ENCODE results near the gene CRHR2.
A peak's percentile ranks its signal among the peaks of the same experiment; 100 is the strongest.

CRHR2 gene

GRCh38 chr7:30683306-30683705 lies 1.1 kb upstream of the CRHR2 start:
- Histone ChIP-seq H3K9me3 (ENCODE audit: control insufficient read depth, insufficient read depth, low read length) (no peaks in the 10 kb centered on the region), H3K27ac (ENCODE audit: low read length) (no peak overlapping the region), H3K36me3 (ENCODE audit: control insufficient read depth, insufficient read depth, low read length) (no peaks in the 10 kb centered on the region; the same call in 1 of the 2 replicates), H3K4me3 (ENCODE audit: low read length) (no peak overlapping the region), H3K4me1 (ENCODE audit: control insufficient read depth, insufficient read depth, low read length) (peaks cover 5% of the 10 kb centered on the region), H3K27me3 (ENCODE audit: control insufficient read depth, insufficient read depth, low read length) (peaks cover 20% of the 10 kb centered on the region)
- WGBS (ENCODE audit: insufficient coverage, insufficient read length): no CpG with 5 or more reads among the region's 5 CpGs
- DNase-seq (ENCODE audit: low read depth, low spot score): no peak

GRCh38 chr7:30681815-30682211 lies 443 bp downstream of the CRHR2 start:
- no peak for DNase-seq (ENCODE audit: low read depth, low spot score)
- H3K27me3 ChIP-seq (ENCODE audit: control insufficient read depth, insufficient read depth, low read length): peaks cover 20% of the 10 kb centered on the region
- no CpG with 5 or more reads among the region's 40 CpGs for WGBS (ENCODE audit: insufficient coverage, insufficient read length)

DNA sequence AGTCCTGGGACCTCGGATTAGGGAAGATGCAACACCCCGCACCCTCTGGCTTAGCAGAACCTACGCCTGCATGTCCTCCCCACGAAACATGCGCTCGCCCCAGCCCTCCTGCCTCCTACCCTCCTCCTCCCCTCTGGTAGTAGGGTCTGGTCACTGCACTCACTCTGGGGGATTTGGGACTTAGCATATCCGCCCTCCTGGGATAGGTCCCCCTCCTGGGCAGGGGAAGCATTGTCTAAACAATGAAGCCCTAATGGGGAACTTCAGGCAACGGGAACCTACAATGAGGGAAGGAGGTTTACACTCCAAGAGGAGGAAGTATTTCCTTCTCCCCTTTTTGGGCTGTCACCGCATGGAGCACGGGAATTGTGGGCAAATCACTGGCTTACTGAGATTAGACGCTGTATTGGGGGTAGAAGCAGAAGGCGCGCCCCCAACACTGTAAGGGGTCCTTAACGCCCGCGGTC lies 892 bp downstream of the CRHR2 start:
- Histone ChIP-seq H3K27me3 (ENCODE audit: control insufficient read depth, insufficient read depth, low read length) (peaks cover 20% of the 10 kb centered on the region), H3K36me3 (ENCODE audit: control insufficient read depth, insufficient read depth, low read length) (no peaks in the 10 kb centered on the region; the same call in 1 of the 2 replicates), H3K9me3 (ENCODE audit: control insufficient read depth, insufficient read depth, low read length) (no peaks in the 10 kb centered on the region), H3K4me3 (ENCODE audit: low read length) (peak overlapping the region; percentile 25; the same call in 1 of the 2 replicates), H3K4me1 (ENCODE audit: control insufficient read depth, insufficient read depth, low read length) (peaks cover 5% of the 10 kb centered on the region), H3K27ac (ENCODE audit: low read length) (no peak overlapping the region)
- no peak for DNase-seq (ENCODE audit: low read depth, low spot score)
- WGBS (ENCODE audit: insufficient coverage, insufficient read length): no CpG with 5 or more reads among the region's 16 CpGs

More at GRCh38 chr7:30681815-30682211, 443 bp downstream of the CRHR2 start:
- Histone ChIP-seq H3K36me3 (ENCODE audit: control insufficient read depth, insufficient read depth, low read length) (no peaks in the 10 kb centered on the region; the same call in 1 of the 2 replicates), H3K9me3 (ENCODE audit: control insufficient read depth, insufficient read depth, low read length) (no peaks in the 10 kb centered on the region), H3K4me1 (ENCODE audit: control insufficient read depth, insufficient read depth, low read length) (peaks cover 5% of the 10 kb centered on the region), H3K4me3 (ENCODE audit: low read length) (peak overlapping the region; percentile 25; the same call in 1 of the 2 replicates), H3K27ac (ENCODE audit: low read length) (no peak overlapping the region)

DNA sequence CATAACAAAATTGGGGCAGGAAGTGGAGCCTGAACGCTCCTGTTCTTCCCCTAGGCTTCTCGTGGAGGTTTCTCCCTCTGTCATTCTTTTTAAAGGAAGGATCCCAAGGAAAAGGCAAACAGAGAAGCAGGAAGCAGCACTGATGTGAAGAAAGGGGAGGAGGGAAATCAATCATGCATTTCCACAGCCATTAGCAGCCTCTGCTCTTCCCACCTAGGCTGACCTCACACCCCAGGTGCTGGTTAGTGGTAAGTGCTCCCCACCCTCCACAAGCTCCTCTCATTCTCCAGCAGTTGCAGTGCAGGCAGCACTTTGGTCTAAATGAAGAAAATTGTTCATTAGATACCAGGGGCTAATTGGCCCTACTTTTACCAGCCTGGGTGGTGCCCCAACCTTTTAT lies 2.6 kb downstream of the CRHR2 start:
- Histone ChIP-seq H3K4me1 (ENCODE audit: control insufficient read depth, insufficient read depth, low read length) (peaks cover 5% of the 10 kb centered on the region), H3K36me3 (ENCODE audit: control insufficient read depth, insufficient read depth, low read length) (no peaks in the 10 kb centered on the region; the same call in 1 of the 2 replicates), H3K4me3 (ENCODE audit: low read length) (no peak overlapping the region), H3K27me3 (ENCODE audit: control insufficient read depth, insufficient read depth, low read length) (peaks cover 20% of the 10 kb centered on the region), H3K27ac (ENCODE audit: low read length) (no peak overlapping the region), H3K9me3 (ENCODE audit: control insufficient read depth, insufficient read depth, low read length) (no peaks in the 10 kb centered on the region)
- no CpG with 5 or more reads among the region's 2 CpGs for WGBS (ENCODE audit: insufficient coverage, insufficient read length)
- no peak for DNase-seq (ENCODE audit: low read depth, low spot score)

- DNase-seq (ENCODE audit: low read depth, low spot score): no peak
- no peaks in the 10 kb centered on the region for H3K9me3 ChIP-seq (ENCODE audit: control insufficient read depth, insufficient read depth, low read length)
- no peak overlapping the region for H3K27ac ChIP-seq (ENCODE audit: low read length)
- H3K4me1 ChIP-seq (ENCODE audit: control insufficient read depth, insufficient read depth, low read length): peaks cover 5% of the 10 kb centered on the region
- no peak overlapping the region for H3K4me3 ChIP-seq (ENCODE audit: low read length)
- WGBS (ENCODE audit: insufficient coverage, insufficient read length): no CpG with 5 or more reads among the region's 2 CpGs
- H3K36me3 ChIP-seq (ENCODE audit: control insufficient read depth, insufficient read depth, low read length): no peaks in the 10 kb centered on the region; the same call in 1 of the 2 replicates
- peaks cover 20% of the 10 kb centered on the region for H3K27me3 ChIP-seq (ENCODE audit: control insufficient read depth, insufficient read depth, low read length)
Observed at GRCh38 chr7:30678805-30679204, 3.5 kb downstream of the CRHR2 start.

DNA sequence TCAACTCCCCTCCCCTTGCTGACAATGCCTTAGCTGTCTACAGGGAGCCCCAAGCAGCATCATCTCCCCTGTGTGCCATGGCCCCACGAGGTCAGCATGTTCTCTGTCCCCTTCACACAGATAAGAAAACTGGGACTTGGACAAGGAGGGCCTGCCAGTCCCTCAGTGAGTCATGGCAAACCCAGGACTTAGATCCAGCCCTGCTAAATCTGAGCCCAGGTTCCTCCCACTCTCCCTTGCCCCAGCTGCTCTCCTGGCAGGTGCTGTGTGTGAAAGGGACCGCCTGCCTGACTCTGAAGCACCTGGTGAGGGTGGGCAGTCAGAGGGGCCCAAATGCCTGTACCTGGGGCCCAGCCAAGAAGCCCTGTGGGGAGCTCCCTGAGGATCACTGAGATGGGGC lies 7.4 kb downstream of the CRHR2 start:
- H3K4me1 ChIP-seq (ENCODE audit: control insufficient read depth, insufficient read depth, low read length): peaks cover 1% of the 10 kb centered on the region

DNA sequence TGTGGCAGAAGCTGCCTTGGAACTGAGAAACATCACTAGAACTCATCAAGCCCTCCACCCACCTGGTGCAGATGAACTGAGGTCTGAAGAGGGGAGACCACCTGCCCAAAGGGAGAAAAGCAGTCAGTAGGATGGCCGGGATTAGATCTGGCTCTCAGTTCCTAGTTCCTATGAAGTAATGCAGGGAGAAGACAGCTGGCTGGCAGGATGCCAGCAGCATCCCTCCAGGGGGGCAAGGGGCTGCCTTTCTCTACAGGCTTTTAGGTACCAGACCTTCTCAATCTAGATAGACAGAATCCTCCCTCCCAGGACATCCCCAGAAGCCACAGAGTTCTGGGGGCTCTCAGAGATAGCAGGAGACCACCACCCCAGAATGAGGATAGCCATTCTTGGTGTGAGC lies 7.8 kb downstream of the CRHR2 start:
- H3K36me3 ChIP-seq (ENCODE audit: control insufficient read depth, insufficient read depth, low read length): no peaks in the 10 kb centered on the region
- no peak for DNase-seq (ENCODE audit: low read depth, low spot score)
- no peak overlapping the region for H3K4me3 ChIP-seq (ENCODE audit: low read length)

More for the DNA sequence above, 7.4 kb downstream of the CRHR2 start:
- Histone ChIP-seq H3K9me3 (ENCODE audit: control insufficient read depth, insufficient read depth, low read length) (no peaks in the 10 kb centered on the region), H3K4me3 (ENCODE audit: low read length) (no peak overlapping the region), H3K27me3 (ENCODE audit: control insufficient read depth, insufficient read depth, low read length) (no peaks in the 10 kb centered on the region), H3K27ac (ENCODE audit: low read length) (no peak overlapping the region), H3K36me3 (ENCODE audit: control insufficient read depth, insufficient read depth, low read length) (no peaks in the 10 kb centered on the region)
- no peak for DNase-seq (ENCODE audit: low read depth, low spot score)
- WGBS (ENCODE audit: insufficient coverage, insufficient read length): no CpG with 5 or more reads among the region's 2 CpGs

GRCh38 chr7:30671793-30672465 lies 10.3 kb downstream of the CRHR2 start:
- H3K9me3 ChIP-seq (ENCODE audit: control insufficient read depth, insufficient read depth, low read length): no peaks in the 10 kb centered on the region
- no peaks in the 10 kb centered on the region for H3K4me1 ChIP-seq (ENCODE audit: control insufficient read depth, insufficient read depth, low read length)
- peak; percentile 61 for DNase-seq (ENCODE audit: low read depth, low spot score)
- no CpG with 5 or more reads among the region's 6 CpGs for WGBS (ENCODE audit: insufficient coverage, insufficient read length)
- no peaks in the 10 kb centered on the region for H3K27me3 ChIP-seq (ENCODE audit: control insufficient read depth, insufficient read depth, low read length)
- no peak overlapping the region for H3K4me3 ChIP-seq (ENCODE audit: low read length)
- no peak overlapping the region for H3K27ac ChIP-seq (ENCODE audit: low read length)
- no peaks in the 10 kb centered on the region for H3K36me3 ChIP-seq (ENCODE audit: control insufficient read depth, insufficient read depth, low read length)

More for the DNA sequence above, 7.8 kb downstream of the CRHR2 start:
- no CpG with 5 or more reads among the region's 1 CpG for WGBS (ENCODE audit: insufficient coverage, insufficient read length)
- Histone ChIP-seq H3K4me1 (ENCODE audit: control insufficient read depth, insufficient read depth, low read length) (peaks cover 1% of the 10 kb centered on the region), H3K27ac (ENCODE audit: low read length) (no peak overlapping the region), H3K9me3 (ENCODE audit: control insufficient read depth, insufficient read depth, low read length) (no peaks in the 10 kb centered on the region), H3K27me3 (ENCODE audit: control insufficient read depth, insufficient read depth, low read length) (no peaks in the 10 kb centered on the region)

DNA sequence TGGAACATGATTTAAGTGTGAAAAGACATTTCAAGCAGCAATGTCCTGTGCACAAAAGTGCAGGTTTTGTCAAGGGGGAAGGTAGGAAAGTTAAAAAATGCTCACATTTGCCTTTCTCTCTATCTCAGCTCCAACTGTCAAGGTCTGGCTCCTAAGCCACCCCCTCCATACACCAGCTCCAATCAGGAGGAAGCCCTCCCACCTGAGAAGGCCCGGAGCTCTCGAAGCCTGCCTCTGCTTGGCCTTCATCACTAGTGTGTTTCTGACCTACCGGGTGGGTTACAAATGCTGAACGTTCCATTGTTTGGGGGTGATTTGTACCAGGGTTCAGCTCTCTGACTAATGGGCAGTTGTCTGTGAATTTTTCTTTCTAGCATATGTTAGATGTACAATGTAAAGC lies 14.2 kb downstream of the CRHR2 start:
- Histone ChIP-seq H3K9me3 (ENCODE audit: control insufficient read depth, insufficient read depth, low read length) (no peaks in the 10 kb centered on the region), H3K27ac (ENCODE audit: low read length) (no peak overlapping the region), H3K27me3 (ENCODE audit: control insufficient read depth, insufficient read depth, low read length) (no peaks in the 10 kb centered on the region), H3K4me3 (ENCODE audit: low read length) (no peak overlapping the region), H3K36me3 (ENCODE audit: control insufficient read depth, insufficient read depth, low read length) (no peaks in the 10 kb centered on the region), H3K4me1 (ENCODE audit: control insufficient read depth, insufficient read depth, low read length) (no peaks in the 10 kb centered on the region)
- DNase-seq (ENCODE audit: low read depth, low spot score): no peak
- WGBS (ENCODE audit: insufficient coverage, insufficient read length): no CpG with 5 or more reads among the region's 4 CpGs

DNA sequence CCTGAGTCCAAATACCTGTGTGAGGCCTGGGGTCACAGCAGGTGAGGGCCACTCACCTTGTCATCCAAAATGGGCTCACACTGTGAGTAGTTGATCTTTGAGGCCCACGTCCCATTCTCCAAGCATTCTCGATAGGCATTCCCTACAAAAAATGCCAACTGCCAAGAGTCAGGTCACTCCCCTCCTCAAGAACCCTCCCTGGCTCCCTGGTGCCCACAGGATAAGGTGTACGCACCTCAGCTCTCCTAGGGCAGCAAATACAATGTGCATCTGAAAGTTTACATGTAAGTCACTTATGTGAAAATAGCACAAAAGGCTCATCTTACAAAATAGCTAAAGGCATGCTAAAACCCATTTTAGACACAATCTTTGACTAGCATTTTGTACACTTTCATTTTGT lies 15.1 kb downstream of the CRHR2 start:
- no peaks in the 10 kb centered on the region for H3K4me1 ChIP-seq (ENCODE audit: control insufficient read depth, insufficient read depth, low read length)
- H3K27me3 ChIP-seq (ENCODE audit: control insufficient read depth, insufficient read depth, low read length): no peaks in the 10 kb centered on the region
- no peak for DNase-seq (ENCODE audit: low read depth, low spot score)
- H3K27ac ChIP-seq (ENCODE audit: low read length): no peak overlapping the region
- no peak overlapping the region for H3K4me3 ChIP-seq (ENCODE audit: low read length)
- no peaks in the 10 kb centered on the region for H3K36me3 ChIP-seq (ENCODE audit: control insufficient read depth, insufficient read depth, low read length)
- H3K9me3 ChIP-seq (ENCODE audit: control insufficient read depth, insufficient read depth, low read length): no peaks in the 10 kb centered on the region
- WGBS (ENCODE audit: insufficient coverage, insufficient read length): no CpG with 5 or more reads among the region's 3 CpGs

DNA sequence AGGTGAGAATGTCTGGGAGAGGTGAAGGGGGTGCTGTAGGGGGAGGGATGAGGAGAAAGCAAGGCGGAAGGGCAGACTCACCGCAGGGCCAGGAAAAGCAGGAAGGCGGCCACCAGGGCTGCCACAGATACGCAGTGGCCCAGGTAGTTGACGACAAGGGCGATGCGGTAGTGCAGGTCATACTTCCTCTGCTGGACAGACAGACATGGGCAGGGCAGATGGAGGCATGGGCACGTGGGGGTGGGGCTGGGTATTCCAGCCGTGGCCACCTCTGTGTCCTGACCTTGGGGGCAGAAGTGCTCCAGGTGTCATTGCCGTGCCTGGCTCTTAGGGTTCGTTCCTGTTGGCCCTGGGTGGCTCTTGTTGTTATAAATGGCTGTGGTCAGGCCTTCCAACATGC lies 16.8 kb downstream of the CRHR2 start:
- no peaks in the 10 kb centered on the region for H3K9me3 ChIP-seq (ENCODE audit: control insufficient read depth, insufficient read depth, low read length)
- no peaks in the 10 kb centered on the region for H3K4me1 ChIP-seq (ENCODE audit: control insufficient read depth, insufficient read depth, low read length)
- no peak overlapping the region for H3K4me3 ChIP-seq (ENCODE audit: low read length)
- DNase-seq (ENCODE audit: low read depth, low spot score): no peak
- no peaks in the 10 kb centered on the region for H3K27me3 ChIP-seq (ENCODE audit: control insufficient read depth, insufficient read depth, low read length)
- WGBS (ENCODE audit: insufficient coverage, insufficient read length): no CpG with 5 or more reads among the region's 11 CpGs
- H3K36me3 ChIP-seq (ENCODE audit: control insufficient read depth, insufficient read depth, low read length): no peaks in the 10 kb centered on the region
- H3K27ac ChIP-seq (ENCODE audit: low read length): no peak overlapping the region
